Bone marrow (tissue), 2 donors: ENCODE data around the gene PPM1F.

Experiments
- DNase-seq, 2 donors: peaks; one replicate each; lab custom pipeline; 2025; lab: John Stamatoyannopoulos, UW

Gene PPM1F

DNA sequence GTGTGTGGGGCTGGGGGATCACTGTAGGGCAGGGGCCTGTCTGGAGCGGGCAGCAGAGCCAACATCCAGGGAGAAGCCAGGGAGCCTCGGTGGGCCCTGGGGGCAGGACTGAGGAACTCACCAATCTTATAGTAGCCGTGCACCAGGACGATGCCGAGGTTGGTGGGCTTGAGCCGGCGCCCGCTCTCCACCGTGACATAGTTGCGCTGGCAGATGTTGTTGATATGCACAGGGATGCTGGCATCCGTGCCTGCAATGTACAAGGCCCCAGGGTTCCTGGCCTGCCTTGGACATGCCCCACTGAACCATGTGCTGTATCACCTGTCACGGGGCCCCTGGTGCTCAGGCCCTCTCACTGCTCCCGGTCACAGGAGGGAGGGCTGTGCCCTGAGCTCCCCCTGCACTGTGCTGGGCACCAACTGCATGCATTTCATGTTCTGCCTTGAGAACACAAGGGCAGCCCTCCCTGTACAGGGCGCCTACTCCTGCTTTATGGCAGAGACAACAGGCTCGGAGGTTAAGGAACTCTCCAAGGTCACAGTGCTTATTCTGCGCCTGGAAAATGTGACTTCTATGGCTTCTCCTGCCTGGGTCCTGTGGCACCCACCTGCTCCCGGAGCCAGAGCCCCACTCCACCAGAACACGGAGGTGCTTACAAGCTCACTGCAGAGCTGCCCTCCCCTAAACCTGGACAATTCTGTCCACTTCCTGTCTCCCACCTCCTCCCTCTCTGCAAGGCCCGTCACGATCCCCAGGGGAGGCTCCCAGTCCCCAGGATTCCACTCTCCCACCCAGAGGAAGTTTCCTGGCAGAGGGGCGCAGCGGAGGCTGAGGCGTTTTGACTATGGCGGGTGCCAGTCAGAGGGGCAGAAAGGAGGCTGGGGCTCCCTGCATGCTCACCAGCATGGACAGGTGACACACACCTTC, 7.8 kb upstream of the PPM1F start:
- no peak for DNase-seq

GRCh38 chr22:21959274-21960074, 6.8 kb upstream of the PPM1F start:
- DNase-seq = no peak

- DNase-seq = no peak
Observed at GRCh38 chr22:21958360-21959273, 6.0 kb upstream of the PPM1F start.

DNA sequence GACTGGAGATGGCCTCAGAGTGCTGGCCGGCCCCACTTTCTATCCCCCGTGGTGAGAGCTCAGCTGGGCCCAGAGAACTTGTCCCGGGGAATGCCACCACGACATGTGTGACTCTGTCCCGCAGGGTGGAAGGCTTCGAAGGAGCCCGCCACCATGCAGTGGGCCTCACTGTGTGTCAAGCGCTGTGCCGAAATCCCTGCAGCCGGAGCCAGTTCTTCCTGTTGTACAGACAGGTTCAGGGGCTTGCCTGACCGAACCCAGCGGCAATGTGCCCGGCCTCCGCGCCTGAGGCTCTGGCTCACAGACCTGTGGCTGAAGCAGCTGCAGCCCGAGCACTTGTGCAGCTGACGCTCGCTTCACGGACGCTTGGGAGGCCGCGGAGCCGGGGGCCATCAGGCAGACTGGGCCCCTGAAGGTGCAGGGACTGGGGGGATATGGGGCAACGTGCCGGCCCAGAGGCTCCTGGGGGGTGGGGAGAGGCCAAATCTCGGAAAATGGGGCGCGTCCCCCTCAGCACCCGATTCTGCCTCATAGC, 650 bp downstream of the PPM1F start:
- peak in 1 of 2 donors; percentile 28 for DNase-seq

GRCh38 chr22:21951062-21951461, 1.6 kb downstream of the PPM1F start:
- no peak for DNase-seq

DNA sequence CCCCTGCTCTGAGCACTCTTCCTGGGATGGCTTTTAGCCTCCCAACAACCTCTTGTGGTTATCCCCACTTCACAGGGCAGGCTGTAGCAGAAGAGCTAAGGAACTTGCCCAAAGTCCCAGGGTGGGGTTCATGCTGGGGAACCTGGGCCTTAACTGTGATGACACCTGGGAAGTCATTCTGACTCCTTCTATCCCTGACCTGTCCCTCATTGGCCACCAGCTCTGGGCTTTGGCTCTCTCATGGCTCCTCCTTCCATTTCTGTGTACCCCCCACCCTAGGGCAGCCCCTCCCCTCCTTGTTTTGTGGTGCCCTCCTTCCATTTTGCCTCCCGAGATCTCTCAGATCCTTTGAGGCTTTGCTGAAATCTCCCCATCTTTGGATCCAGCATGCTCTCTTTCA, 2.7 kb downstream of the PPM1F start:
- DNase-seq = no peak

GRCh38 chr22:21949569-21949918, 3.1 kb downstream of the PPM1F start:
- no peak for DNase-seq

DNA sequence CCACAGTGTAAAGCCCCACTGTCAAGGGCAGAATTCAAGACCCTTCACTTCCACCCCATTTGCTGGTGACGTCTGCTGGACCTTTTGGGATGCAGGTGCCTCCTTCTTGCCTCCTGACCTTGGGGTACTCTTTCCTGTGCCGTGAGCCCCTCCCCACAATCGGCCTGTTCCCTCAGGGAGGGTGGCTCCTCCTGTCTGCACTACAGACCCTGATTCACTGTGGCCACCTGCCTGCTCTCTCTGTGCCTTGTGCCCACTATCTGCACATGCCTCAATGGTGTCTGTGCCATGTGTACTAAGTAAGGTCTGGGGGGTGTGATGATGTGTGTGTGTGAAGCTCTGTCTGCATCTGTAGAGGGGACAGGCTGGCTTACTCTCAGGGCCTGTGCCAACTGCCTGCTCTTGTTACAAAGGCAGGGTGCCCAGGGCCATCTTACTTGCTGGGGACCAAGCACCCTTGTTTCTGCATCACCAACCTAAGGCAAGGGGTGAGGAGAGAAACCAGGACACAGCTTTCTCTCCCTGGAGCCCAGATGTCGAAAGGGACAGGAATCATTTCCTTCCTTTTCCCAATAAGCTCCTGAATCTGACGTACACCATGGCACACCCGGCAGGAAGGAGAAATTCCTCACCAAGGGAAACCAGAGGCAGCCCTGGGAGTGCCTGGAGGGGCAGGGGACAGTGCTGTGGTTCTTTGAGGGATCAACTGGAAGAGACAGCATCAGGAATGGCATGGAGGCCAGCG, 3.7 kb downstream of the PPM1F start:
- DNase-seq = no peak

DNA sequence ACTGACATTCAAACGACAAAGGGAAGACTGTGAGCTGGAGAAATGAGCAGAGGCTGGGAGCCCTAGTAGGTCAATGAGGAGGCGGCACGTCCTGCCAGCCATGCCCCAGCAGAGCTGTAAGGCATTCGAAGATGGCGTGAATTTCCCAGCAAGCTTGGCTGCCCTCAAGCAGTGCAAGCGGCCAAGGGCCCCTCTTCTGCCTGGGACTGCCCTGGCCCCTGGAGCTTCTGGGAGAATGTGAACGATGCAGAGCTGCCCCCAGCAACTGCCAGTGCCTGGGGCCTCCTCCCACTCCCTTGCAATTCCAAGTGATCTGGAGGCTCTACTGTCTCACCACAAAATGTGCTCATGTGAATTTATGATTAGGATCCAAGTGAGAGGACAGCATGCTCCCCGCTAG, 4.3 kb downstream of the PPM1F start:
- no peak for DNase-seq

- no peak for DNase-seq
Observed at GRCh38 chr22:21947040-21948014, 5.3 kb downstream of the PPM1F start.

DNA sequence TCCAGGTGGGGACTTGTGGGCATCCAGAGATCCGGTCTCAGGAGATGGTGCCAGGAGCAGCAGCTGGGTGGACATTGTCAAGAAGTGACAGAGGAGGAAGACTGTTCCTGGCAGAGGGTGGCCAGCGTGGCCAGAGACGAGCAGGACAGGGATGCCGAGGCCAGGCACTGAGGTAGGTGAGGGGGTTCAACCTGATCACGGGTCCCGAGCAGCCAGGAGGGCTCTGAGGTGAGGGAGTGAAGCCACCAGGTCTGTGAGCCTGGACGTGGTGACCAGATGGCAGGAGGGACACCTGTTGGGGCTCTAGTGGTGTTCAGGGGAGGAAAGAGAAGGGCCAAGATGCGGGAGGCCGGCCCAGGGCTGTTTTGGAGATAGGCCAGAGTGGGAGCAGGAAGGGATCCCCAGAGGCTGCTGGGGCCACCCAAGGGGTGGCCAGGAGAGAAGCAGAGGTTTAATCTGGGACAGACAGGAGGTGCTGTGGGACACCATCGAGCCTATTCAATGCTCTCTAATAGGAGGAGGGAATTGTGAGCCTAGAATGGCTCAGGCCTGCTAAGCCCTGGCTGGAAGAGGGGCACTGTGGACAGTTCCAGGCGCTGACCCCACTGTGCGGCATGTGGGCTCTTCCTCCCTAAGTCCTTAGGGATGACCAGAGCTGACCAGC, 6.3 kb downstream of the PPM1F start:
- DNase-seq = no peak

- DNase-seq = no peak
Observed at GRCh38 chr22:21945453-21946261, 7.0 kb downstream of the PPM1F start.

DNA sequence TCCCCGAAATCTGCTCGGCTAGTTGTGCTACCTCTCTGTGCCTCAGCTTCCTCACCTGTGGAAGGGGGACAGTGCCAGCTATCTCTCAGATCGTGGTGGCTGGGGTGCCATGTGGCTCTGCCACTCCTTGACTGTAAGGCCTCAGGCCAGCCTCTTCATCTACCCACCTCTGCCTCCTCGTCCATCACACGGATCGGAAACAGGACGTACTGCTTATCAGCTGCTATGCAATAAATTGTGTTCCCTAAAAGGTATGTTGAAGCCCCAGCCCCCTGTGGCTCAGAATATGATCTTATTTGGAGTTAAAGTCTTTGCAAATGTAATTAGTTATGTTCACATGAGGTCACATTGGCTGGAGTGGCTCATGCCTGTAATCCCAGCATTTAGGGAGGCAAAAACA, 7.8 kb downstream of the PPM1F start:
- DNase-seq = no peak

DNA sequence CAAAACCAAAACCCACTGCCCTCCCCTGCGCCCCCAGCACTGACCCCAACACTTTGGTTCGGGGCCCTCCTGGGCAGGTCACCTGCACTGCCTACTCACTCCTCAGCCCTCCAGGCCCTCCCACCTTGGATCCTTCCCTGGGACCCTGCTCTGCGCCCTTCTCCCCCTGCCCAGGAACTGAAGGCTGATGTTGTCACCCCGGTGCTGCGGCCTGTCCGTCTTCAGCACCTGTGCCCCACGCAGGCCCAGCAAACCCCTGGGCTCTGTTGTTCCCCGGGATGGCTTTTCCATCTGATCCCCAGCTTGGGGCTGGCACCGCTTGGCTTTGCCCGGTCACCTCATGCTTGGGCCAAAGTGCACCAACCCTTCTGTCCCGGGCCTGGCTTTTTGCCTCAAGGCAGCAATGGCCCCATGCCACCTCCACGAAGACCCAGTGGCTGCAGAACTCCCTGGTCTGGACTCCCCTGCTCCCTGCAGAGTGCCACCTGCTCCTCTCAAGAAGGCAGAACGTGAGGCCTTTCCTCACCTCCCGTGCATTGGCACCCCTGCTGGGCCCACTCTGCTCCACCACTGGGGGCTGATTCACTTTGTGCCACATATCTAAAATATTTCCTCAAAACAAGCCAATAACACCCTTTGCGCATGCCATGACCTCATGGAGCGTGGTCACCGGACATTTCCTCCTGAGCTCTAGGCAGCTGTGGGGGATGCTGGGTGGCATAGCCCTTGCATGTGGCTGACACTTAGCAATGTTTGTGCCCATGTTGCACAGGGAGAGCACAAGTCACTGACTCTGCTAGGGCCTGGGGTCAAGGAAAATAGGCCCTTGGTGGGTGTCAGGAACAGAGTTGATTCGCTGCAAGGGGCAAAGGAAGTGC, 8.8 kb downstream of the PPM1F start:
- DNase-seq = no peak

DNA sequence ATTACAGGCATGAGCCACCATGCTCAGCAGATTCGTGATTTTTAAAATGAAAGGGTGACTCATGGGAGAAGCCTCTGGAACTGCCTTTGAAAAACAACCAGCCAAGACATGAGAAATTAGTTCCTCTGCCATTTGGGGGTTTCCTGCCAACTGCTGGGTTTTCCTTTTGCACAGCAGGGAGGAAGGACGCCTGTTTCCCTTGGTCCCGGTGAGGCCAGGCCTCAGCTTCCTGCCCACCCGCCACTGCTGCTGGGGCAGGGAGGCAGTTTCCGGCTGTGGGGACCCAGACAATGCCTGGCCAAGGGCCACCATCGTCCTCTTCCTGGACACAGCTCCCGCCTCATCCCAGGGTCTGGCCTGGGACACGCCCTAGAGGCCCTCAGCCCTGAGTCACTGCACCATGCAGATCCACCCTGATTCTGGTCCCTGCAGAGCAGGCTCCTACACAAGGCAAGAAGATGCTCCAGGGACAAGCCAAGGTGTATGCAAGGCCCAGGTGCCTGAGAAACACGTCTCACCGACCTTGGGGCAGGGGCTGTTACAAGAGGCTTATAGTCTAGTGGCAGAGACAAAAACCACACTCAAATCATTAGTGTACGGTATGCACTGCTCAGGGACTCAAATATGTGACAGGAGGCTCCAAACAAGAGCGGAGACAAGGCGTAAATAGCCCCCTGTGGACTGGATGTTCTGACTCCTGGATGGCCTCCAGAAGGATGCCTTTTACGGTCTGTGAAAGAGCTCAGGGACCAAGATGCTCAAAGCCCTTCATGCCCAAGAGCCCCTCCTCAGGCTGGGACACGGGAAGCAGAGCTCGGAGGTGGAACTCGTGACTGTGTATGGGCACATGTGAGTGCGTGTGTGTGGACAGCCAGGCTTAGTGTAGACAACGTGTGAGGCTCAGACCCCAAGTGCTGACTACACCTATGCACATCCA, 10.0 kb downstream of the PPM1F start:
- peak; percentile 55 to 95 for DNase-seq

GRCh38 chr22:21941921-21942320, 10.7 kb downstream of the PPM1F start:
- DNase-seq = no peak
